BJ (cell line): ENCODE measurements around the gene LPCAT2. TPM values are rescaled to one million over a fixed set of nuclear protein-coding genes. Genes with fewer than 3 reads are reported as not detected.
A peak's percentile ranks its signal among the peaks of the same experiment; 100 is the strongest.

Source experiments
- CTCF ChIA-PET: fragments of 350-600 bp; formaldehyde crosslinking; extraction: SDS; loops from one replicate; lab custom pipeline; 2021; ENCODE audit warnings: antibody characterized with exemption, inconsistent platforms; lab: Yijun Ruan, JAX
- POLR2A ChIA-PET: fragments of 300-600 bp; sonication (Branson Sonifier 250); formaldehyde crosslinking; extraction: SDS; loops from one replicate; lab custom pipeline; 2021; ENCODE audit warnings: antibody characterized with exemption; lab: Charles Lee
- DNase-seq: peaks from one replicate; pipeline ENCODE4 v3.0.0-alpha.2; 2011; ENCODE audit warnings: low read depth
- H3K27me3 ChIP-seq: 2 replicates; pipeline ENCODE4 v1.6.0; 2011; ENCODE audit warnings: low read length; ENCODE audit not compliant: control insufficient read depth, insufficient read depth
- H3K36me3 ChIP-seq: 2 replicates; pipeline ENCODE4 v1.5.1; 2011; ENCODE audit warnings: low read length; ENCODE audit not compliant: control insufficient read depth, insufficient read depth
- H3K4me3 ChIP-seq: 2 replicates; pipeline ENCODE4 v1.5.1; 2011; ENCODE audit warnings: low read depth, mild to moderate bottlenecking, control low read depth, low read length
- polyA plus RNA-seq: library from polyadenylated mRNA; depleted of rRNA; stranded (reverse); fragments of >200 nt; gene quantifications from 2 replicates; pipeline ENCODE4 v1.2.3, GENCODE V29; 2011
- TF ChIP-seq, protein P1 (sequence below): IDR thresholded peaks from 2 replicates; pipeline ENCODE4 v1.5.1; 2011; ENCODE audit warnings: low read depth, mild to moderate bottlenecking, control low read depth, inconsistent platforms, low read length, moderate library complexity; ENCODE audit not compliant: insufficient read depth

The LPCAT2 gene
- polyA plus RNA-seq, 1 experiment: 7.9 TPM

DNA sequence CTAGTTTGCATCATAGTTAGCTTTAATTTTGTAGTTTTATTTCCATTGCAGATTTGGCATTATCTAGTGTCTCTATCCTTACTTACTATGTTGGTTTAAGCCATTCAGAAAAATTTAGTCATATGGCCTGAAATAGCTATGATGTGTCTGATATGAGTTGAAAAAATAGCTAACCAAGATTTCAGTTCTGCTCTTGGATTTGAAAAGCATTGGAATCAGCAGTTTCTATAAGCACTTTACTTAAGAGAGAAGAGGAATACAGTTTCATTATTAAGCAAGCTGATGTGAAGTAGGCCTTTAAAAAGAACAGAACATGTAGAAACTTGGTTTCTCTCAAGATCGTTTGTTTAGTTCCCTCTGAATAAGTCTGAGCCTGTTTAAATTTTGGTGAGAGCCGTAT lies 25.9 kb downstream of the LPCAT2 start:
- Histone ChIP-seq H3K27me3 (no peaks in the 10 kb centered on the region), H3K4me3 (no peak overlapping the region), H3K36me3 (no peaks in the 10 kb centered on the region; the same call in 1 of the 2 replicates)
- ChIA-PET POLR2A (no interaction called here), CTCF (interaction anchor here (1.8 to 6.3 kb wide), 2 partner anchors 9 to 69 kb away, joined by 4 to 56 read pairs; no protein-coding TSS in a partner anchor)
- DNase-seq: no peak
- TF ChIP-seq, protein P1, sequence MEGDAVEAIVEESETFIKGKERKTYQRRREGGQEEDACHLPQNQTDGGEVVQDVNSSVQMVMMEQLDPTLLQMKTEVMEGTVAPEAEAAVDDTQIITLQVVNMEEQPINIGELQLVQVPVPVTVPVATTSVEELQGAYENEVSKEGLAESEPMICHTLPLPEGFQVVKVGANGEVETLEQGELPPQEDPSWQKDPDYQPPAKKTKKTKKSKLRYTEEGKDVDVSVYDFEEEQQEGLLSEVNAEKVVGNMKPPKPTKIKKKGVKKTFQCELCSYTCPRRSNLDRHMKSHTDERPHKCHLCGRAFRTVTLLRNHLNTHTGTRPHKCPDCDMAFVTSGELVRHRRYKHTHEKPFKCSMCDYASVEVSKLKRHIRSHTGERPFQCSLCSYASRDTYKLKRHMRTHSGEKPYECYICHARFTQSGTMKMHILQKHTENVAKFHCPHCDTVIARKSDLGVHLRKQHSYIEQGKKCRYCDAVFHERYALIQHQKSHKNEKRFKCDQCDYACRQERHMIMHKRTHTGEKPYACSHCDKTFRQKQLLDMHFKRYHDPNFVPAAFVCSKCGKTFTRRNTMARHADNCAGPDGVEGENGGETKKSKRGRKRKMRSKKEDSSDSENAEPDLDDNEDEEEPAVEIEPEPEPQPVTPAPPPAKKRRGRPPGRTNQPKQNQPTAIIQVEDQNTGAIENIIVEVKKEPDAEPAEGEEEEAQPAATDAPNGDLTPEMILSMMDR: no peak

DNA sequence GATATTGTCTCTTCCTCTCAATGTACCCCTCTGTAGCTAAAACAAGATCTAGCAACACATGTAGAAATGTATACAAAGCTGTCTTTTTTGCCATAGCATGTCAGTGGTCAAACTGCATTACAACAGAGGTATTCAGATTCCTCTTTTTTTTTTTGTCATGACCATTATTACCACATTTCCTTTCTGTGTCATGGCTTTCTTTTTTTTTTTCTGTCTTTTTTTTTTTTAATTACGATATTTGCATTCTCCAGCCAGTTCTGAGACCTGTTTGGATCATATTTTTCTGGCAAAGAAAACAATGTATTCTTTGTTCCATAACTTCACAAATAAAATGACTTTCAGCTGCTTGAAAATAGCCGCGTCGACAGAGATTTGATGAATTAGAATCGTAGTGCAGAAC lies 30.2 kb downstream of the LPCAT2 start:
- CTCF ChIA-PET: interaction anchor here (0.7 to 6.3 kb wide), 4 partner anchors 15 to 87 kb away, joined by 3 to 56 read pairs (median 4); no protein-coding TSS in a partner anchor
- POLR2A ChIA-PET: no interaction called here

DNA sequence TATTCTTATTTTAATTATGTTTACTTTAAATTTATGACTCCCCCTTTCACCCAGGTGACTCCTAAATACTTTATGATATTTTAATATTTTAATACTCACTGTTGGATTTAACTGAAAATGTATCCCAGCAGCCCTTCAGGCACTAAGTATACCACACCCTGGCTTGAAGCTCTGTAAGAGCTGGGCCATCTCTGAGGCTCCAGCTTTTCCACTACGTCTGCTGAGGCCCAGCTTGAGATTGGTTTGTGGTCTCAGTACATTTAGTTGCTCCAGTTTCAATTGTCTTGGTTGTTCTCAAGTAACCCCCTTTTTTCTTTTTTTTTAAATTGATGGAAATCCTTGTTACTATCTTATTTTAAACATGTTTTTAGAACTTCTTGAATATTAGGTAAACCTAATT lies 30.6 kb downstream of the LPCAT2 start:
- ChIA-PET POLR2A (no interaction called here), CTCF (interaction anchor here (0.9 to 6.3 kb wide), 3 partner anchors 40 to 164 kb away, joined by 3 to 56 read pairs (median 3); no protein-coding TSS in a partner anchor)
- Histone ChIP-seq H3K27me3 (no peaks in the 10 kb centered on the region), H3K4me3 (no peak overlapping the region), H3K36me3 (no peaks in the 10 kb centered on the region; the same call in 1 of the 2 replicates)
- DNase-seq: no peak
- TF ChIP-seq, protein P1: no peak

More for the DNA sequence above, 30.2 kb downstream of the LPCAT2 start:
- H3K27me3 ChIP-seq: no peaks in the 10 kb centered on the region
- no peak for DNase-seq
- no peaks in the 10 kb centered on the region; the same call in 1 of the 2 replicates for H3K36me3 ChIP-seq
- TF ChIP-seq, protein P1: no peak
- no peak overlapping the region for H3K4me3 ChIP-seq

DNA sequence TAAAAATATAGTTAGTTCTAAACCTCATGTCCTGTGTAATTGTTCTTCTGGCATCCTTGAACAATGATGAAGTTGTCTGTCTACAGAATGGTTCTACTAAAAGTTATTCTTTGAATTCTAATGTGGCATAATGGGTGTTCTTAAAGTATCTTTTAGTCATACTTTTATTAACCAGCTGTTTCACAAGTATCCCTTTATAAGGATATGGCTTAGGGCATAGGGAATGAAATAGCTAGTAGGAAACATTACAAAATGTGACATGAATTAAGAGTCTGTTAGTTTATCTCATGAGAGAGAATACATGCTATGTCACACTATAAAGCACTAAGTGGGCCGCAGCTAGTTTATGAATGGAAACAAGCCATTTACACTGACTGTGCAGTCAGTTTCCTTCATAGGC lies 31.3 kb downstream of the LPCAT2 start:
- no peak for DNase-seq
- no peaks in the 10 kb centered on the region; the same call in 1 of the 2 replicates for H3K36me3 ChIP-seq
- ChIA-PET POLR2A (no interaction called here), CTCF (interaction anchor here (1.0 to 2.6 kb wide), 3 partner anchors 70 to 164 kb away, joined by 3 to 35 read pairs (median 3); no protein-coding TSS in a partner anchor)
- H3K4me3 ChIP-seq: no peak overlapping the region
- TF ChIP-seq, protein P1: no peak
- H3K27me3 ChIP-seq: no peaks in the 10 kb centered on the region

DNA sequence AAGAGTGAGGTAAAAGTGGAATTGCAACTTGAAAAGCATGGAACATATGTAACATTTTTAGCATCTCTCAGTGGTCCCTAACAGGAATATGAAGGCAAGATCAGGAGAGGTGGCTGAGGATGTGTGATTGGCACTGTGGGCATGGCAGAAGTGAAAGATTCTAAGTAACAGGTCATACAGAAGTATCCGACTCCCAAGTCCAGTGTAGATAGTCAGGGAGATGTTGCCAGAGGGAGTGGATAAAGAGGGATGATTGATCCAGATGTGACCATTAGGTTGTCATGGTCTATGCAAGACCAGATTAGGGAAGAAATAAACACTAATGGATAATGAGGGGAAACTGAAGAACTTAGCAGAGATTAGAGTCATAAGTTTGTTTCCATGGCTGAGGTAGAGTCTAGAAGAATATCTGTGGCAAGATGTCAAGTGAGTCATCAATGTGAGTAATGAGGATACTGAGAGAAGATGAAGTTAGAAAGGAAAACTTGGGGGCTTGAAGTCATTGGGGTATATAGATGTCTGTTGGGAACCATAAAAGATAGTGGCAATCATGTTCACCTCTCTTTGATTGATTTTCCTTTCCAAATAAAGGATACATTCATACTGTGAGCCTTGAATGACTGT lies 33.7 kb downstream of the LPCAT2 start:
- Histone ChIP-seq H3K4me3 (no peak overlapping the region), H3K36me3 (no peaks in the 10 kb centered on the region; the same call in 1 of the 2 replicates), H3K27me3 (no peaks in the 10 kb centered on the region)
- peak; percentile 39 for DNase-seq
- CTCF ChIA-PET: interaction anchor here (0.8 to 2.6 kb wide), 3 partner anchors 48 to 163 kb away, joined by 3 to 35 read pairs (median 3); no protein-coding TSS in a partner anchor
- POLR2A ChIA-PET: no interaction called here
- TF ChIP-seq, protein P1: no peak
